Measurements from ENCODE around the gene SLC25A4.

DNA sequence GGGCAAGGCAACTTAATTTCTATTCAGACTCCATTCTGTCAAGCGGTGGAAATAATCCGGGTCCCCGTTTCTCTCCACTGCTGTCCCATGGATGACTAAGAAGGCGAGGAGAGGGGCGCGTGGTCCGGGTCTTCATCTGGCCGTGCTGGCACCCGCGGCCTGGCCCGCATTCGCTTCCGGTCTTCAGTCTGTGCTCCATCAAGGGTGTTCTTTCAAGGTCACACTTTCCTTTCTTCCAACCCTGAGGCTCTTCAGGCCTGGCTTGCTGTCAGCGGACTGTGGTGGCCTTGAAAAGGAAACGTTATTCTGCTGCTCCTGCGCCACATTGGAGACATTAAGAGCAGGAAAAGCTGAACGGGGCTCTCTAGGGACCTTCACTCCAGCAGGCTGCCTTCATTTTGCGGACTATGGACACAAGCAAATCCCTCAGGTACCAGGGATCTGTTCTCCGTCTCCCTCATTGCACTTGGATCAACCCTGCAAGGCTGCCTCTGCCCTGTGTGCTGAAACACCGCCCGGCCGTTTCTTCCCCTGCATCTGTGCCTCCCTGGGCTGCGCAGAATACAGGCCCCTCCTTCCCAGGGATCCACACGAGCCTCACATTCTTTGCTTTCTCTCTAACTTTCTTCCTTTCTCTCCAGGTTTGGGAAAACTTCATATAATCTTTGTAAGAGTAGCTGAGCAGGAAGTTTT, 5.7 kb upstream of the SLC25A4 start:
- TF ChIP-seq CTCF (IDR thresholded peaks at IDR 0.05; ENCODE audit: extremely low read depth in 1 of 2, insufficient read depth in 1 of 2, low read depth in 1 of 2, low read length in 2 of 2) (no peak), POLR2A (IDR thresholded peaks at IDR 0.05; ENCODE audit: low read depth, low read length) (no peak), POLR2AphosphoS5 (IDR thresholded peaks at IDR 0.05; ENCODE audit: insufficient read depth, low read depth, low read length) (no peak), EZH2 (IDR thresholded peaks at IDR 0.05; ENCODE audit: borderline replicate concordance, low read depth, low read length, severe bottlenecking) (no peak), MAX (IDR thresholded peaks at IDR 0.05; ENCODE audit: insufficient read depth, insufficient read length) (no peak), JUN (IDR thresholded peaks at IDR 0.05; ENCODE audit: borderline replicate concordance, insufficient read depth, insufficient read length, low read depth) (no peak), FOS (IDR thresholded peaks at IDR 0.05; ENCODE audit: borderline replicate concordance, insufficient read depth, low read length) (no peak)

All from endothelial cell of umbilical vein (primary cell).